GM12873 (cell line): Measurements from ENCODE around the gene TMEM88.

Experiments used
- TF ChIP-seq, protein P1 (sequence below): IDR thresholded peaks from 2 replicates; pipeline ENCODE4 v1.5.1; 2012; ENCODE audit warnings: low read depth, mild to moderate bottlenecking, moderate library complexity, low read length, control low read depth; ENCODE audit not compliant: insufficient read depth; ENCODE audit errors: missing control alignments

TMEM88 gene, protein sequence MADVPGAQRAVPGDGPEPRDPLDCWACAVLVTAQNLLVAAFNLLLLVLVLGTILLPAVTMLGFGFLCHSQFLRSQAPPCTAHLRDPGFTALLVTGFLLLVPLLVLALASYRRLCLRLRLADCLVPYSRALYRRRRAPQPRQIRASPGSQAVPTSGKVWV

DNA sequence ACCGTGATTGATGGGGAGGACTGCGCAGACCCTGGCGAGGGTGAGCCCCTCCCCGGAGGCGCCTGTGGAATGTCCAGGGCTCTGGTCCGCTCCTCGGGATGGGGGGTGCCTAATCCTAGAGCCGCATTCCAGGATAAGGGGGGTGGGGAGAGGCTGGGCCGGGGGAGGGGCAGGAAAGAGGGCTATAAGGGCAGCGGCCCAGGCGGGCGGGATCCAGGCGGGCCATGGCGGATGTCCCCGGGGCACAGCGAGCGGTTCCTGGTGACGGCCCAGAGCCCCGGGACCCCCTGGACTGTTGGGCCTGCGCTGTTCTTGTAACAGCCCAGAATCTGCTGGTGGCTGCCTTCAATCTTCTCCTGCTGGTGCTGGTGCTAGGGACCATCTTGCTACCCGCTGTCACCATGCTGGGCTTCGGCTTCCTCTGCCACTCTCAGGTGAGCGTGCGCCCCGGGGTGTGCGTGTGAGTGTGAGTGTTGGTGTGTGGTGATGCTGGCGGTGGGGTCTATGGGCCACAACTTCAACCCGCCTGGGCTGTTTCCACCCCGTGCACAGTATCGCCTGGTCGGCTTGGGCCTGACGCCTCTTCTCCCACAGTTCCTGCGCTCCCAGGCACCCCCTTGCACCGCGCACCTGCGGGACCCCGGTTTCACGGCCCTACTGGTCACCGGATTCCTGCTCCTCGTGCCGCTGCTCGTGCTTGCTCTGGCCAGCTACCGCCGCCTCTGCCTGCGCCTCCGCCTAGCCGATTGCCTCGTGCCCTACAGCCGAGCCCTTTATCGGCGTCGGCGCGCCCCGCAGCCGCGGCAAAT lies at the start of gene TMEM88:
Gene TMEM88 (plus strand): TSS at position 216 of the 809 bp plus-strand sequence. CDS start 9 bp downstream, at position 225.
- TF ChIP-seq, protein P1, sequence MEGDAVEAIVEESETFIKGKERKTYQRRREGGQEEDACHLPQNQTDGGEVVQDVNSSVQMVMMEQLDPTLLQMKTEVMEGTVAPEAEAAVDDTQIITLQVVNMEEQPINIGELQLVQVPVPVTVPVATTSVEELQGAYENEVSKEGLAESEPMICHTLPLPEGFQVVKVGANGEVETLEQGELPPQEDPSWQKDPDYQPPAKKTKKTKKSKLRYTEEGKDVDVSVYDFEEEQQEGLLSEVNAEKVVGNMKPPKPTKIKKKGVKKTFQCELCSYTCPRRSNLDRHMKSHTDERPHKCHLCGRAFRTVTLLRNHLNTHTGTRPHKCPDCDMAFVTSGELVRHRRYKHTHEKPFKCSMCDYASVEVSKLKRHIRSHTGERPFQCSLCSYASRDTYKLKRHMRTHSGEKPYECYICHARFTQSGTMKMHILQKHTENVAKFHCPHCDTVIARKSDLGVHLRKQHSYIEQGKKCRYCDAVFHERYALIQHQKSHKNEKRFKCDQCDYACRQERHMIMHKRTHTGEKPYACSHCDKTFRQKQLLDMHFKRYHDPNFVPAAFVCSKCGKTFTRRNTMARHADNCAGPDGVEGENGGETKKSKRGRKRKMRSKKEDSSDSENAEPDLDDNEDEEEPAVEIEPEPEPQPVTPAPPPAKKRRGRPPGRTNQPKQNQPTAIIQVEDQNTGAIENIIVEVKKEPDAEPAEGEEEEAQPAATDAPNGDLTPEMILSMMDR, result no peak

DNA sequence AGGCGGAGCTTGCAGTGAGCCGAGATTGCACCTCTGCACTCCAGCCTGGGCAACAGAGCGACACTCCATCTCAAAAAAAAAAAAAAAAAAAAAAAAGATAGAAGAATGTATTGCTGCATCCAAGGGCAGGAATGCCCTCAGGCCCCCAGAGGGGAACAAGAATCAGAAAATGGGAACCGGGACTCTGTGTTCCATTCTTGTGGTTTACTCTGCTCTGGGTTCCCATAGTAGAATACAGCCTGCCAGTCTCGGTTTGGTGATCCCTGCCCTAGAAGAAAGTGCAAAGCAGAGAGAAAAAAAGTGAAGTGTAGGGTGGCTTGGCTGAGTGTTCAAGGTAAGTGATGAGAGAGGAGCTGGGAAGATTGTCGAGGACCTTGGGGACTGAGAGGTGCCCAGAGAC lies 48.3 kb upstream of the TMEM88 start:
- TF ChIP-seq, protein P1, result no peak

DNA sequence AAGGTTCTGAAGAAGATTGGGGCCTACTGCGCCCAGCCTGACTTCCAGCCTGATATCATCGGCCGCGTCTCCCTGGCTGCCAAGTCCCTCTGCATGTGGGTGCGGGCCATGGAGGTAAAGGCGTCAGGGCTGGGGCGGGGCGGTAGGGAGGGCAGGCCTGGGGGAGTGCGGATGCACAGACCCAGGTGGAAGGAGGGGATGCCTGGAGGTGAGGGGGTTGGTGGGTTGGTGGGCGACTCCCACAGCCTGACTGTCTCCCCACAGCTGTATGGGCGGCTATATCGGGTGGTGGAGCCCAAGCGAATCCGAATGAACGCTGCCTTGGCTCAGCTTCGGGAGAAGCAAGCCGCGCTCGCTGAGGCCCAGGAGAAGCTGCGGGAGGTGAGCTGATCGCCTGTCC lies 47.7 kb upstream of the TMEM88 start:
- TF ChIP-seq, protein P1, result no peak

DNA sequence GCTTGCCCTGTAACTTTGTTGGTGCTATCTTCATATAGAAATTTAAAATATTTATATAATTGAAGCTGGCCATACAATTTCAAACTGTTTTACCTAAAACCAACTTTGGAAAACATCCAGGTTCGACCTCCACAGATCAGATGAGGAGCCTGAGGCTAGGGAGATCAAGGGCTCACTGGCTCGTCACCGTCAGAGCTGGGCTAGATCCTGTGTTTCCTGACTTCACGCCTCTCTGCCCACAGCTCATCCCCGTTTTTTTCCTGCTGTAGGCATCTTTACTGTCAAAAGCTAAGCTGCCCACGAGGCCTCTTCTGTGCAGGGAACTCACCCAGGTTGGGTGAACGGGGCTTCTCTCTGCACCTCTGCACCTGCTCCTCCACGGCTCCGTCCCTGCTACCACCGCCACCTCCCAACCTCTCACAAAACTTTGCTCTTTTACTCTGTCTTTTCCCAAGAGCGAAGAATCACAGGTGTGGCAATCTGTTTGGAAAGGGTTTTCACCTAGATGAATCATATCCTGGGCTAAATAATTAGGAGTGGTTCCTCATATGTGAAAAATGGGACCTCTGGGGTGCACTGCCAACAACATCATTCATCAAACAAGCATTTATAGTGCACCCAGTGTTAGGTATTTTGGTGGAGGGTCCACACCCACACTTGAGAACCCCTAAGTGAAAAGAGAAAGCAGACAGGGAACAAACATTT lies 45.6 kb upstream of the TMEM88 start:
- TF ChIP-seq, protein P1, result no peak

DNA sequence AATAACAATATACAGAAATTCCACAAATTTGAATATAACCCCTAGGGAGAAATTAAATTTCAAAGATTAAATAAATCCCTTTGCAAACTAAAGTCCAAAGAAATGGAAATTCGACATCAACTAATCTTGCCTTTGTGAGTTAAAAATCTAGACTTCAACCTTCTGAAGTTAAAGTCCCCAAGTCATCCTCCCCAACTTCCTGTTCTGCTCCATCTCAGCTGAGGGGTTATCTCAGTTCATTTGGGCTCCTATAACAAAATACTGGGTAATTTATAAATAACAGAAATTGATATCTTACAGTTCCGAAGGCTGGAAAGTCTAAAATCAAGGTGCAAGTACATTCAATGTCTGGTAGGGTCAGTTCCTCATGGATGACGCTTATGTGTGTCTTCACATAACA lies 43.6 kb upstream of the TMEM88 start:
- TF ChIP-seq, protein P1, result no peak

DNA sequence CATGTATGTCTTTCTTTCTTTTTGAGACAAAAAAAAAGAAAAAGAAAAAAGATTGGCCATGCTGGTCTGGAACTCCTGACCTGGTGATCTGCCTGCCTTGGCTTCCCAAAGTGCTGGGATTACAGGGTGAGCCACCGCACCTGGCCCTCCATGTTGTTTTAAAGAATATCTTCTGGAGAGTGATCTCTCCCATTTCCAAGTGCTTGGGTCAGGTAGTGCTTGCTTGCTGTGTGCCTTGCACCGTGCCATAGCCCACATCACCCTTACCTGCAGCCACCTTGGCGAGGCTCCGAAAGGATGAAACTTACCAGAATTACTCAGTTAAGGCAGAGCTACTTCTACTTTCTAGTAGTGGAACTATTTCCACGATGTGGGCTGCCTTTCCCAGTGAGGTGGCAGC lies 39.9 kb upstream of the TMEM88 start:
- TF ChIP-seq, protein P1, result no peak

DNA sequence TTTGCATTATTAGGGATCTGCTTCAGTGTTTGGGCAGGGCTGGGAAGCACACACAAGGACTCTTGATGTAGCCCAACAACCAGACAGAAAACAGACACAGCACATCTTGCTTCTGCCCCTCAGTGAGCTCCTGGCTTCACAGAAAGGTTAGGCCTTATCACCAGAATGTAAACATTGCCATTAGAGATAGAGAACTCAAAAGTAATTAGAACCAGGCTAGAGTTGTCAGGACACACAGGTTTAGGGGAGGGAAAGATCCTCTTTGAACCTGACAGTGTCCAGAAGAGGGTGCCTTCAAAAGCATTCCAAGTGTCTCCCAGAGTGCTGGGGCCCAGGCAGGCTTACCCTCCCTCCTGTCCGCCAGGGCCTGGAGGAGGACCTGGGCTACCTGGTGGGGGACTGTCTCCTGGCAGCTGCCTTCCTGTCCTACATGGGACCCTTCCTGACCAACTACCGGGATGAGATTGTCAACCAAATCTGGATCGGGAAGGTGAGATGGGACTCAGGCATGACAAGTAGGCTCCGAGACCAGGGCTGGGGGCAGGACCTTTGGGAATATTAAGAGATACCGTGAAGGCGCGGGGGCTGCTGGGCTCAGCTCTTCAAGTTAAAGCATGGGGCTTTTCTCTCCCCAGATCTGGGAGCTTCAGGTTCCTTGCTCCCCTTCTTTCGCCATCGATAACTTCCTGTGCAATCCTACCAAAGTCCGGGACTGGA lies 37.8 kb upstream of the TMEM88 start:
- TF ChIP-seq, protein P1, result no peak
